SK-N-SH (cell line): Measurements from ENCODE around the gene TP73.

Experiments
- CTCF ChIP-seq: fragments of 200-600 bp; sonication (generic); IDR thresholded peaks from 2 replicates; pipeline ENCODE4 v1.6.1; 2017; ENCODE audit warnings: antibody characterized with exemption, mild to moderate bottlenecking, moderate library complexity
- EP300 ChIP-seq, 2 experiments: IDR thresholded peaks; 2 replicates each; pipeline versions ENCODE4 v1.4.0 to v1.6.1; 2012; ENCODE audit warnings: borderline replicate concordance in 1 of 2, low read depth in 1 of 2, low read length in 1 of 2
- EZH2phosphoT487 ChIP-seq: fragments of 200-600 bp; sonication (generic); IDR thresholded peaks from 2 replicates; pipeline ENCODE4 v1.6.1; 2017; ENCODE audit warnings: low read depth, mixed run types, mild to moderate bottlenecking, antibody characterized with exemption, moderate library complexity, borderline replicate concordance
- FOXM1 ChIP-seq: IDR thresholded peaks from 2 replicates; pipeline ENCODE4 v1.4.0; 2012; ENCODE audit warnings: low read depth, mild to moderate bottlenecking
- GABPA ChIP-seq: IDR thresholded peaks from 2 replicates; pipeline ENCODE4 v1.4.0; 2012; ENCODE audit warnings: low read depth, mild to moderate bottlenecking
- MAX ChIP-seq: IDR thresholded peaks from 2 replicates; pipeline ENCODE4 v1.4.0; 2012; ENCODE audit warnings: low read depth
- SIN3A ChIP-seq: IDR thresholded peaks from 2 replicates; pipeline ENCODE4 v1.6.1; 2012; ENCODE audit warnings: low read depth, mild to moderate bottlenecking, low read length, moderate library complexity, borderline replicate concordance
- TAF1 ChIP-seq: IDR thresholded peaks from 2 replicates; pipeline ENCODE4 v1.6.1; 2012; ENCODE audit warnings: low read depth, mild to moderate bottlenecking, low read length, moderate library complexity, borderline replicate concordance
- YY1 ChIP-seq: IDR thresholded peaks from 2 replicates; pipeline ENCODE4 v1.4.0; 2012; ENCODE audit warnings: low read depth, mild to moderate bottlenecking
- ZBTB33 ChIP-seq: IDR thresholded peaks from 2 replicates; pipeline ENCODE4 v1.4.0; 2012; ENCODE audit warnings: low read depth, borderline replicate concordance
- TF ChIP-seq, protein P1 (sequence below): fragments of 150-350 bp; IDR thresholded peaks from 2 replicates; pipeline ENCODE4 v1.6.1; 2017; ENCODE audit warnings: antibody characterized with exemption, low read length, low read depth, borderline replicate concordance

GRCh38 chr1:3618531-3618880 lies 33.8 kb upstream of the TP73 start:
- TF ChIP-seq CTCF: no peak
- no peak for TF ChIP-seq MAX
- no peak for TF ChIP-seq GABPA
- TF ChIP-seq SIN3A: no peak
- TF ChIP-seq EP300 (IDR thresholded peaks at IDR 0.05; ENCODE audit: borderline replicate concordance in 1 of 2, low read depth in 1 of 2, low read length in 1 of 2): no peak
- TF ChIP-seq TAF1: no peak
- no peak for TF ChIP-seq YY1
- TF ChIP-seq, protein P1, sequence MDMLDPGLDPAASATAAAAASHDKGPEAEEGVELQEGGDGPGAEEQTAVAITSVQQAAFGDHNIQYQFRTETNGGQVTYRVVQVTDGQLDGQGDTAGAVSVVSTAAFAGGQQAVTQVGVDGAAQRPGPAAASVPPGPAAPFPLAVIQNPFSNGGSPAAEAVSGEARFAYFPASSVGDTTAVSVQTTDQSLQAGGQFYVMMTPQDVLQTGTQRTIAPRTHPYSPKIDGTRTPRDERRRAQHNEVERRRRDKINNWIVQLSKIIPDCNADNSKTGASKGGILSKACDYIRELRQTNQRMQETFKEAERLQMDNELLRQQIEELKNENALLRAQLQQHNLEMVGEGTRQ: no peak
- TF ChIP-seq EZH2phosphoT487: no peak
- TF ChIP-seq FOXM1: no peak
- TF ChIP-seq ZBTB33: no peak
